Epithelial cell of esophagus (primary cell): ENCODE results near the gene PRICKLE1.
A peak's percentile ranks its signal among the peaks of the same experiment; 100 is the strongest.

Experiments
- DNase-seq: peaks from one replicate; pipeline ENCODE4 v3.0.0; 2010; ENCODE audit warnings: low read depth
- H3K4me3 ChIP-seq: 2 replicates; pipeline ENCODE4 v1.5.1; 2011; ENCODE audit warnings: mild to moderate bottlenecking, low read length, control low read depth
- TF ChIP-seq, protein P1 (sequence below): IDR thresholded peaks from 2 replicates; pipeline ENCODE4 v1.5.1; 2011; ENCODE audit warnings: low read depth, mild to moderate bottlenecking, low read length, control low read depth, inconsistent platforms; ENCODE audit not compliant: insufficient read depth; ENCODE audit errors: missing control alignments

The PRICKLE1 gene

DNA sequence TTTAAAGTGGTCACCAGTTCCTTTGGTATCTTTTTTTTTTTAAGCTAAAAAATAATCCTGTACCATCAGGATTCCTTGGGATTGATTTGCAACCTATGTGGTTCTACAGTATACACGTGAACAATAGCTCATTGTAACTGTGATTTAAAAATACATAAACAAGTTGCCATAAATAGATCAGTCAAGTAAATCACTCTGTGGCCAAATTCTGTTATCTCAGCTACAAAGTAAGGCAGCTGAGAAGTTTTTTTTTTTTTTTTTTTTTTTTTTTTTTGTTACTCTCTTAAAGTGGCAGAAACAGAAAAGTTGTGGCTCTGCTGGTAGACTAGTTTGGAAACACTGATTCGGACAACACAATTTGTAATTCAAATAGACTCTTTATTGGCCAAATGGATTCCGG, 104.5 kb downstream of the PRICKLE1 start:
- no peak for DNase-seq
- H3K4me3 ChIP-seq = no peak overlapping the region
- TF ChIP-seq, protein P1, sequence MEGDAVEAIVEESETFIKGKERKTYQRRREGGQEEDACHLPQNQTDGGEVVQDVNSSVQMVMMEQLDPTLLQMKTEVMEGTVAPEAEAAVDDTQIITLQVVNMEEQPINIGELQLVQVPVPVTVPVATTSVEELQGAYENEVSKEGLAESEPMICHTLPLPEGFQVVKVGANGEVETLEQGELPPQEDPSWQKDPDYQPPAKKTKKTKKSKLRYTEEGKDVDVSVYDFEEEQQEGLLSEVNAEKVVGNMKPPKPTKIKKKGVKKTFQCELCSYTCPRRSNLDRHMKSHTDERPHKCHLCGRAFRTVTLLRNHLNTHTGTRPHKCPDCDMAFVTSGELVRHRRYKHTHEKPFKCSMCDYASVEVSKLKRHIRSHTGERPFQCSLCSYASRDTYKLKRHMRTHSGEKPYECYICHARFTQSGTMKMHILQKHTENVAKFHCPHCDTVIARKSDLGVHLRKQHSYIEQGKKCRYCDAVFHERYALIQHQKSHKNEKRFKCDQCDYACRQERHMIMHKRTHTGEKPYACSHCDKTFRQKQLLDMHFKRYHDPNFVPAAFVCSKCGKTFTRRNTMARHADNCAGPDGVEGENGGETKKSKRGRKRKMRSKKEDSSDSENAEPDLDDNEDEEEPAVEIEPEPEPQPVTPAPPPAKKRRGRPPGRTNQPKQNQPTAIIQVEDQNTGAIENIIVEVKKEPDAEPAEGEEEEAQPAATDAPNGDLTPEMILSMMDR = no peak

DNA sequence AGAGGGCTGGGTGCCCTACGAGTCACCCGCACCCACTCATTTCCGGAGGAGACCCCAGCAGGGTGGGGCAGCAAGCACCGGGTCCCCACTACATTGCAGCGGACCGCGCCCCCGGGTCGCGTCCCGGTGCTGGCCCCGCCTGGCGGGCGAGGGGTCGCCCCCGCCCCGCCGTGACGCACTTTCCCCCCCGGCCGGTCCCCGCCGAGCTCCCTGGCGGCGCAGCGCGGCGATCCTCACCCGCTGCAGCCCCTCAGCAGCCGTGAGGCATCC, 106.1 kb downstream of the PRICKLE1 start:
- DNase-seq = no peak
- TF ChIP-seq, protein P1 = no peak
- peak overlapping the region; percentile 56 for H3K4me3 ChIP-seq

DNA sequence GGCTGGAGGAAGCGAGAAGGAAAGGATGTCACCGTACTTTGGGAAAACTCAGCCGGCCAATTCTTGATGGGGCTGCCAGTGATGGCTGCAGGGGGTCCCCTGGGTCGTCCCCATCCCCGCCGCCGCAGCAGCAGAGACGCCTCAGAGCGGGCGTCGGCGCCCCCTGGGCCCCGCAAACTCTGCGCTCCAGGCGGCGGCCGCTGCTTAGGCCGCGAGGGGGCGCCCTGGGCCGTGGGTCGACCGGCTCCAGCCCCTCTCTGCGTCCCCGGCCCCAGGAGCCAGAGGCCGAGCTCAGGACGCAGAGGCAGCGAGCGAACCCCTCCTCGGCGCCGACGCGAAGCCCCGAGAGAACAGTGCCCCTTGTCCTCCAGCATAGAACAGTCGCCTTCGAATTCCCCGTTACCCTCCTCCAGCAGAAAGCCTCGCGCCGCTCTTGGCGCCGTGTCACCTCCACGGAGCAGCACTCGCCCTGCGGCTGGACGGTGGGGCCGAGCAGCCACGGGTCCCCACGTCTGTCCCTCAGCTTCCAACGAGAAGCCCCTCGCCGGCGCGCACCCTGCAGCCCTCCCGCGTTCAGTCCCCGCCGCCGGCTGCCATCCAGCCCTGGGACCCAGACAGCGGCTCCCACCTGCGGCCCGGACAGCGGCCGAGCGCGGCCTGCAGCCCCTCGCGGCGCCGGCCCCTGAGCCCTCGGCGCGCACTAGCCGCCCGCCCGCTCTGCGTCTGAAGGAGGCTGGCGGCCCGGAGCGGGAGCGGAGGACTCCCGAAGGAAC, 106.6 kb downstream of the PRICKLE1 start:
- peak; percentile 53 for DNase-seq
- H3K4me3 ChIP-seq = peak overlapping the region; percentile 56
- TF ChIP-seq, protein P1 = peak; percentile 43

DNA sequence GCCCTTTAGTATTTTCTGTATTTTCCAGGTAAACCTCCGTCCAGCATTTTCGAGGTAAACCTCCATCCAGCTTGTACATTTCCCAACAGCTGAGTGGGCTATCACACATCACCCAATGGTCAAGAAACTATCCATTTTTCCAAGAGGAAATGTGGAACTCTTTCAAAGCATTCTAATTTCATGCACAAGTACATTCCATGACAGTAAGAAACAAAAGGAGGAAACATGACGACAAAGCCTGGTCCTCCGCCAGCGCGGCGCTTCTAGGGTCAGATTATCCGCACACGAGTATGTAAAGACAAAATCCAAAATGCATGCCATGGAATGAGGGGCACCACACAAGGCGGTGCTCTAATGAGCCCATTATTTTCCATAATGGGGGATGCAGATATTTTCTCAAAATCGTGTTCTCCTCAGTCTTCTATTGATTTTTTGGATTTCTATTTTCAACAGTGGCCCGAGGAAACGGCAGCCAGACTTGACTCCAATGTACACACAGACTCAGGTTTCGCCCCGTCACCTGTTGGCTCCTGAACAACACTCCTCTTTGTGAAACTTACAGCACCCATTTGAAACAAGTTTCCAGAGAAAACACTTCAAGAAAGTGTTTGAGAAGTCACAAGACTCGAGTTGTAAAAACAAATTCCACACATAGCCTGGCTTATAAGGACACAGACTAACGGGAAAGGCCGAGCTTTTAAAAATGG, 107.4 kb downstream of the PRICKLE1 start:
- H3K4me3 ChIP-seq = peak overlapping the region; percentile 56
- peak; percentile 49 for DNase-seq
- TF ChIP-seq, protein P1 = no peak

DNA sequence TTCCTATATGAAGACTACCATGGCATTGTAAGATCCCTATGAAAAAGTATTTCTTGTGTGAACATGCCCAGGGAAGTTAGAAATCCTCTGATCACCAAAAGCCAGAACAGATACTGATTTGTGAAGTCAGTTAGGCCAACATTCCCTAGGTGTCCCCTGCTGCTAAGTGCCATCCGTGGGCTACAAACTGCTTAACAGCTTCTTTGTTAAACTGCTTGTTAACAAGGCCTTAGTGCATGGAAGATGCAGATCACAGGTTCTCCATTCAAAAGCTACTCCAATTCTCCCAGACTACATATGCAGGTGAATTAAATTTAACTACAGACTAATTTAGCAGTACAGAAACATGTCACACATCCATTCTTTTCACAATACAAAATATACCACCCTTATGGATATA, 108.2 kb downstream of the PRICKLE1 start:
- no peak overlapping the region for H3K4me3 ChIP-seq
- TF ChIP-seq, protein P1 = no peak
- DNase-seq = no peak

DNA sequence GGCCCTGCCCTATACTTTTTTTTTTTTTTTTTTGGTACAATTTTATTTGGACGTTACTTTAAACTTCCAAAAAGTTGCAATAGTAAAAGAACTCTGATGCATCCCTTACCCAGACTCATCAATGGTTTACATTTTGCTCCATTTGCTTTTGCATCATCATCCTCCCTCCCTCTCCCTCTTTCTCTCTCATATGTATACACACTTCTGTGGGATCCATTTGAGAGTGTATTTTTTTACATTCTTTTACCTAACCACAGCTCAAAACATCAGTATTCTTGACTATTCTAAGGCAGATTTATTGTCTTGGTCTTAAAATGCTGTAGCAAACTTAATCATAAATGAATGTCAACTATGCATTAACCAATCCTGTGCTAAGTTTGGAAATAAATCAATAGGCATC, 111.6 kb downstream of the PRICKLE1 start:
- TF ChIP-seq, protein P1 = no peak
- DNase-seq = no peak
- no peak overlapping the region for H3K4me3 ChIP-seq

DNA sequence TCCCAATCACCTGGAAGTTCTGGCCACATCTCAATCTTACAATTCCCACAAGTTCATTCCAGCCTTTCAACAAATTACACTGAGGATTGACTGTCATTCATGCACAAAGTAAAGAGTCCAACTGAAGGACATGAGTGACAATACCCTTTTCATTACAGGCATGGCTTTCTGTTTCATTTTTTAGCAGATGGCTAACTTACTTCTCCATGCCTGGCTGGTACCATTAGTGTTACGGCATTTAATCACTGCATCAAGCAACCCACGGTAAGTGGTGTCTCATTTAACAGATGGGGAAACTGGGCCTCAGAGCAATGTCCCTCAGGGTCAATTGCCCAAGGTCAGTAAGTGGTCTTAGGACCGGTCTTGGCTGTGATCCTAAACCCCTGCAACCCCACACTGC, 114.4 kb downstream of the PRICKLE1 start:
- H3K4me3 ChIP-seq = no peak overlapping the region
- no peak for DNase-seq
- TF ChIP-seq, protein P1 = no peak
